AG09309 (cell line): ENCODE data around the gene NAPEPLD.

Source experiments
- DNase-seq: peaks from one replicate; pipeline ENCODE4 v3.0.0-alpha.2; 2010; ENCODE audit warnings: low read depth
- H3K4me3 ChIP-seq: 2 replicates; pipeline ENCODE4 v1.5.1; 2011; ENCODE audit warnings: mild to moderate bottlenecking, low read depth, low read length, moderate library complexity; ENCODE audit not compliant: control insufficient read depth
- TF ChIP-seq, protein P1 (sequence below): IDR thresholded peaks from 2 replicates; pipeline ENCODE4 v1.5.1; 2011; ENCODE audit warnings: mild to moderate bottlenecking, low read depth, low read length, inconsistent platforms; ENCODE audit not compliant: insufficient read depth, control insufficient read depth; ENCODE audit errors: missing control alignments

NAPEPLD gene

DNA sequence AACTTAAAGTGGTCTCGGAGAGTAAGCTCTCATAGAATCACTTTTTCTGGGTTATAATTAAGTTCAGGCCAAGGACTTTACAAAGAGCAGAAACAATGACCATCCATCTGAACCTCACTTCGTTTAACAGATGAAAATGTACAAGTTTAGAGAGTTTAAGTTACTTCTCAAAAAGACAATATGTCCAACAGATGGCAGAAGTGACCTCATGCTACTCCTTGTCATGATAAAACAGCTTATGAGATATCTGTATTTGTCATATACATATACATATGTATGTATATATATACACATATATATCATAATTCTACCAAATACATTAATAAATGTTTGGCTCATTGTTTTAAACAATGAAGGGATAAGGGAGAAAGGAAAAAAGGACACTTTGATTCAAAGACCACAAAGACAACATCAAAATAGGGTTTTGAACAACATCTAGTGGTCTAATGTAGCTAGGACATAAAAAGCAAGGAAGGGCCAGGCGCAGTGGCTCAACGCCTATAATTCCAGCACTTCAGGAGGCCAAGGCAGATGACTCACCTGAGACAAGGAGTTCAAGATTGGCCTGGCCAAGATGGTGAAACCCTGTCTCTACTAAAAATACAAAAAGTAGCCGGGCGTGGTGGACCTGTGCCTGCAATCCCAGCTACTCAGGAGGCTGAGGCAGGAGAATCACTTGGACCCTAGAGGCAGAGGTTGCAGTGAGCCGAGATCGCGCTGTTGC lies 17.8 kb downstream of the NAPEPLD start:
- DNase-seq: no peak
- H3K4me3 ChIP-seq: no peak overlapping the region
- TF ChIP-seq, protein P1, sequence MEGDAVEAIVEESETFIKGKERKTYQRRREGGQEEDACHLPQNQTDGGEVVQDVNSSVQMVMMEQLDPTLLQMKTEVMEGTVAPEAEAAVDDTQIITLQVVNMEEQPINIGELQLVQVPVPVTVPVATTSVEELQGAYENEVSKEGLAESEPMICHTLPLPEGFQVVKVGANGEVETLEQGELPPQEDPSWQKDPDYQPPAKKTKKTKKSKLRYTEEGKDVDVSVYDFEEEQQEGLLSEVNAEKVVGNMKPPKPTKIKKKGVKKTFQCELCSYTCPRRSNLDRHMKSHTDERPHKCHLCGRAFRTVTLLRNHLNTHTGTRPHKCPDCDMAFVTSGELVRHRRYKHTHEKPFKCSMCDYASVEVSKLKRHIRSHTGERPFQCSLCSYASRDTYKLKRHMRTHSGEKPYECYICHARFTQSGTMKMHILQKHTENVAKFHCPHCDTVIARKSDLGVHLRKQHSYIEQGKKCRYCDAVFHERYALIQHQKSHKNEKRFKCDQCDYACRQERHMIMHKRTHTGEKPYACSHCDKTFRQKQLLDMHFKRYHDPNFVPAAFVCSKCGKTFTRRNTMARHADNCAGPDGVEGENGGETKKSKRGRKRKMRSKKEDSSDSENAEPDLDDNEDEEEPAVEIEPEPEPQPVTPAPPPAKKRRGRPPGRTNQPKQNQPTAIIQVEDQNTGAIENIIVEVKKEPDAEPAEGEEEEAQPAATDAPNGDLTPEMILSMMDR: no peak

DNA sequence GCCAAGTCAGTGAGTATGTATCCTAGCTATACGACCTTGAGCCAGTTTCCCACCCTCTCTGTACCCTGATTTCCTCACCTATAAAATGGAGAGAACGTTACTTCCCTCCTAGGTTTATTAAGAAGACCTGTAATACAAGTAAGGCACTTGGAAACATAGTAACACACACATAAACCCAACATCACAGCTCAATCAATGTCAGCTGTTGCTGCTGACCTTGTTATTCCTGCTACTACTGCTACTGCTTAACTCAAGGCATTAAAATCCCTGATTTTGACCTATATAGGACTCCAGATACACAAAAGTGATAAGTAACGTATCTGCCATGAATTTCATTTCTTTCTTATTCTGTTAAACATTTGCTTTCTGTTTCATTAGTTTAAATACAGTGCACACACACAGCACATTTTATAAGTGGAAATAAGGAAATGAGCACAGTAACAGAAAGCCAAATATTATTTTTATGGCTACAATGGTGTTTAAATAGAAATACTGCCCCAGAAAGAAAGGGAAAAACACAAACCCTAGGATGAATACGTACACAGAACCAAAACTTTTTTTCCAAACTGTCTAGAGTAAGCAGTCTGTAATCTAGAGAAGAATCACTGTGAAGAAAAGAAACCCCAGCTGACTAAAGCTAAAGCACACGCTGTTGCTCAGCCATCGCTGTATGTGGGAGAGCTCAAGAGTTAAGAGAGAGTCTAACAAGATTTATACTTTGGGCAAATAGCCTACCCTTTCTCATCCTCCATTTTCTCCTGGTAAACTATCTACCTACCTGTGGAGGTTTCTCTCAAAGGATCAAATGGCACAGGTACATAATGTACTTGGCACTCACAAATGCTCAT lies 19.0 kb downstream of the NAPEPLD start:
- TF ChIP-seq, protein P1: no peak
- DNase-seq: no peak

DNA sequence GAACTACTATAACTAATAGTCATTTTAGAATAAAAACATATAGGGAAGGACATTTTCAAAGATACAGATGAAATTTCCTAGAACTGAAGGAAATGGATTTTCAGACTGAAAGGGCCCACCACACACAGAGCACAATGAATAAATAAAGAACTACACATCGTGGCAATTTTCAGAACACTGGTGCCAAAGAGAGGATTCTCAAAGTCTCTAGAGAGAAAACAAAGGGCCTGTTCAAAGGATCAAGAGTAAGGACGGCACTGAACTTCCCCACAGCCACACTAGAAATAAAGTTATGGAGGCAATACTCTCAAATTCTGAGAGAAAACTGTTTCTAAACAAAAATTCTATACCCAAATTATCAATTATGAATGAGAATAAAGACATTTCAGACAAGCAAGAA lies 21.9 kb downstream of the NAPEPLD start:
- TF ChIP-seq, protein P1: no peak
- no peak for DNase-seq
- H3K4me3 ChIP-seq: no peak overlapping the region

More for the DNA sequence above, 19.0 kb downstream of the NAPEPLD start:
- no peak overlapping the region for H3K4me3 ChIP-seq

DNA sequence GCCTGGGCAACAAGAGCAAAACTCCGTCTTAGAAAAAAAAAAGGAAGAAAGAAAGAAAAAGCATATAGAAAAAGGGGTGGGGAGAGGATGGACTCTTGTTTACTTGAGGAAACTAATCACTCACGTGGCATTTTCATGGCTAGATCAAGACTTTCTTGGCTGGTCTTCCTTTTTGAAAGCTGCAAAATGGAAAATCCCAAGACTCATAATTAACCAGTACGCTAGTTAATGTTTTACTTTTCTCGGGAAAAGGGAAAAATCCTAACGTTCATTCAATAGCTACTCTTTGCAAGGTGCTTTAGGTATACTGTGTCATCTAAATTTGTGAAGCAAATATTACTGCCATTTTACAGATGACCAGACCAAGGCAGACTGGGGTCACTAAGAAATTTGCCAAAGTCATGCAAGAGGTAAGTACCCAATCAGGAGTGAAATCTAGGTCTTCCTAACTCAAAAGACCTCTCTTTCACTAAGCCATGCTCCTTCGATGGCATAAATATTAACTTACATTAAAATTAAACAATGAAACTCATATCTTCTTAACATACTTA lies 24.4 kb downstream of the NAPEPLD start:
- no peak for DNase-seq

DNA sequence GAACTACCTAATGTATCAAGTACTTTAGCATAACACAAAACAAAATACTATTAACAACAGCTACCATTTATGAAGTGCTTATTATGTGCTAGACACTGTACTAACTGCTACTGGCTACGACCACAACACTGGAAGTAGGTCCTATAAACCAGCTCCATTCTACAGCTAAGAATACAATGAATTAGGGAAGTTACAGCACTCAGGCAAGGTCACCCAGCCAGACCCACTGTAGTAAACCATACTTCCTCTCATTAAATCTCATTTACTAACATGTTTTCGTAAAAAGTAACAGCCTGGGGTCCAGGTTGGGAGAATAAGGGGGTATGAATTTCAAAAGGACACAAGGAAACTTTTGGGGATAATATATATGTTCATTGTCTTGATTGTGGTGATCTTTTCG lies 25.4 kb downstream of the NAPEPLD start:
- TF ChIP-seq, protein P1: no peak
- H3K4me3 ChIP-seq: no peak overlapping the region
- DNase-seq: no peak

More for the DNA sequence above, 24.4 kb downstream of the NAPEPLD start:
- no peak overlapping the region for H3K4me3 ChIP-seq
- TF ChIP-seq, protein P1: no peak

DNA sequence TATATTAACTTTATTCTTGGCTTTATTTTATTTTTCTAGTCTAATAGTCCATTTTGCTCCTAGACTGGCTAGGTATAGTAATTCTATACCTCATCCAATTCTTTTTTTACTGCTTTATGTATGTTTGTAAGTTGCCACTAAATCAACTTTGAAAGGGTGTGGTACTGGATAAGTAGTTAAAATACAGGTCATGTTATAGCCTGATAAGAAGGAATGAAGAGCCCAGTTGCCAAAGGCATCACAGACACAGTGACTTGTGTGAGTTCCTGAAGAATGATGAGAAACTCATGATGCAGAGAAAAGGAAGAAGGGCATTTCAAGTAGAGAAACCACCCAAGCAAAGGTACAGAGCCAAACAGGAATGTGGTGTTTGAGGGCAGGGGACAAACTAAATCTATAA lies 27.3 kb downstream of the NAPEPLD start:
- H3K4me3 ChIP-seq: no peak overlapping the region
- no peak for DNase-seq
- TF ChIP-seq, protein P1: no peak
